GM19452 (cell line): ENCODE measurements around the gene WASHC2A.
"Not testable (repeated sequence)": the region's sequence is repeated elsewhere in the genome, so short reads cannot be mapped to it uniquely, and the experiment has no call there.

ENCODE experiments used
- ATAC-seq: cut with Tn5 transposase; IDR thresholded peaks from one replicate; pipeline ENCODE4 v1.9.1; 2021; ENCODE audit not compliant: unreplicated experiment

Gene WASHC2A

GRCh38 chr10:50067546-50068351, at the start of gene WASHC2A:
Gene WASHC2A (plus strand): TSS chr10:50067954. CDS start chr10:50068006, 52 bp downstream.
- ATAC-seq, result peak; percentile 94

GRCh38 chr10:50019279-50019678, 48.5 kb upstream of the WASHC2A start:
- not testable (repeated sequence) for ATAC-seq

- ATAC-seq, result not testable (repeated sequence)
These were observed 47.2 kb upstream of the WASHC2A start for GRCh38 chr10:50020451-50021024.

GRCh38 chr10:50021646-50022045, 46.1 kb upstream of the WASHC2A start:
- no peak for ATAC-seq

- ATAC-seq, result not testable (repeated sequence)
These were observed 42.9 kb upstream of the WASHC2A start for GRCh38 chr10:50024716-50025383.

GRCh38 chr10:50025627-50026026, 42.1 kb upstream of the WASHC2A start:
- ATAC-seq, result no peak

- ATAC-seq, result no peak
These were observed 40.6 kb upstream of the WASHC2A start for GRCh38 chr10:50027195-50027594.

GRCh38 chr10:50033481-50033880, 34.3 kb upstream of the WASHC2A start:
- no peak for ATAC-seq

GRCh38 chr10:50035337-50035736, 32.4 kb upstream of the WASHC2A start:
- ATAC-seq, result not testable (repeated sequence)

GRCh38 chr10:50044941-50045664, 22.7 kb upstream of the WASHC2A start:
- ATAC-seq, result no peak

- ATAC-seq, result not testable (repeated sequence)
These were observed 21.3 kb upstream of the WASHC2A start for GRCh38 chr10:50046457-50046856.

- not testable (repeated sequence) for ATAC-seq
These were observed 20.2 kb upstream of the WASHC2A start for GRCh38 chr10:50047594-50047993.

GRCh38 chr10:50051995-50052660, 15.6 kb upstream of the WASHC2A start:
- peak; percentile 63 for ATAC-seq

- ATAC-seq, result not testable (repeated sequence)
These were observed 14.9 kb upstream of the WASHC2A start for GRCh38 chr10:50052778-50053376.

GRCh38 chr10:50055494-50056292, 12.1 kb upstream of the WASHC2A start:
- not testable (repeated sequence) for ATAC-seq

- not testable (repeated sequence) for ATAC-seq
These were observed 11.1 kb upstream of the WASHC2A start for GRCh38 chr10:50056654-50057053.

GRCh38 chr10:50058727-50059126, 9.0 kb upstream of the WASHC2A start:
- not testable (repeated sequence) for ATAC-seq

GRCh38 chr10:50059946-50060345, 7.8 kb upstream of the WASHC2A start:
- ATAC-seq, result not testable (repeated sequence)

- ATAC-seq, result not testable (repeated sequence)
These were observed 6.2 kb upstream of the WASHC2A start for GRCh38 chr10:50061548-50061947.
